NCI-H1105 (cell line): ENCODE measurements around the gene CCPG1.

ENCODE experiments used
- DNase-seq: peaks from one replicate; lab custom pipeline; 2025; lab: John Stamatoyannopoulos, UW

Gene CCPG1

GRCh38 chr15:55318588-55319494 lies 89.3 kb downstream of the CCPG1 start, which contains the start of the genes PIGB and PIGBOS1:
Gene PIGB (plus strand): TSS chr15:55319222. CDS start chr15:55319251, 29 bp downstream.
Gene PIGBOS1 (minus strand): TSS chr15:55319123. CDS start chr15:55317792, 1,331 bp downstream.
- DNase-seq, result peak; percentile 65
